ENCODE results near the gene RAB6A. TPM values are rescaled to one million over a fixed set of nuclear protein-coding genes. Genes with fewer than 3 reads are reported as not detected.
A peak's percentile ranks its signal among the peaks of the same experiment; 100 is the strongest.

Gene RAB6A
- 50.6 and 58.6 TPM in 2 replicates for total RNA-seq (2013; cell fraction: nucleolus; rRNA removed)
- total RNA-seq (2014; rRNA removed) (23.9 and 27.7 TPM in 2 replicates), total RNA-seq (2014; rRNA removed; fragmentation: Illumina TruSeq; extraction: Trizol) (27.7 and 27.9 TPM in 2 replicates), total RNA-seq (2021) (41.7 and 47.4 TPM in 2 replicates), polyA plus RNA-seq (2011; rRNA removed) (107 and 148 TPM in 2 replicates), polyA plus RNA-seq (2014; fragmentation: Illumina TruSeq; extraction: Trizol) (40.3 and 53.0 TPM in 2 replicates), polyA plus RNA-seq (2014; fragmentation: Nextera tagmentation; extraction: Ambion mirVana) (10 to 100 TPM in 1 of 2 experiments, 1 to 10 TPM in 1; 9.8 to 10.9 TPM), polyA plus RNA-seq (2014; rRNA removed) (25.9 and 29.8 TPM in 2 replicates), polyA plus RNA-seq (2016; fragmentation: Nextera tagmentation; extraction: Ambion mirVana) (10 to 100 TPM; 48.4 to 50.0 TPM), polyA minus RNA-seq (2011; rRNA and poly(A)+ RNA removed) (64.9 and 149 TPM in 2 replicates), Bru-seq, nascent RNA (percentile 82 among the genes with signal in this experiment), BruChase-seq, experiment 1, labeled RNA remaining after a 6-hour chase (percentile 89 among the genes with signal in this experiment), BruChase-seq, experiment 2, labeled RNA remaining after a 2-hour chase (percentile 88 among the genes with signal in this experiment)
- 22.3 TPM for polyA plus RNA-seq (2011; ENCODE audit: low read depth)
- 28.7 and 29.5 TPM in 2 replicates for polyA plus RNA-seq (2011; cell fraction: cytosol; rRNA removed)
- 25.9 and 31.9 TPM in 2 replicates for polyA plus RNA-seq (2011; cell fraction: nucleus; rRNA removed)
- 30.5 and 36.3 TPM in 2 replicates for polyA plus RNA-seq (2012)
- polyA minus RNA-seq (2011; cell fraction: cytosol; rRNA and poly(A)+ RNA removed), result 27.6 and 44.8 TPM in 2 replicates
- 11.8 and 16.6 TPM in 2 replicates for polyA minus RNA-seq (2011; cell fraction: nucleus; rRNA and poly(A)+ RNA removed)
- long read RNA-seq, experiment 1, transcript RAB6A-201 (8 exons, 3,389 nt), result minor isoform, 12 of 29 reads
- long read RNA-seq, experiment 1, transcript RAB6A-202 (8 exons, 3,085 nt), result major isoform, 14 of 29 reads
- long read RNA-seq, experiment 1, partial matches to known transcripts, result 1 of 29 reads
- long read RNA-seq, experiment 1, other reads (novel, unspliced or antisense), result 2 of 29 reads
- long read RNA-seq, experiment 2, partial matches to known transcripts, result 5 of 51 reads
- long read RNA-seq, experiment 2, other reads (novel, unspliced or antisense), result 40 of 51 reads

DNA sequence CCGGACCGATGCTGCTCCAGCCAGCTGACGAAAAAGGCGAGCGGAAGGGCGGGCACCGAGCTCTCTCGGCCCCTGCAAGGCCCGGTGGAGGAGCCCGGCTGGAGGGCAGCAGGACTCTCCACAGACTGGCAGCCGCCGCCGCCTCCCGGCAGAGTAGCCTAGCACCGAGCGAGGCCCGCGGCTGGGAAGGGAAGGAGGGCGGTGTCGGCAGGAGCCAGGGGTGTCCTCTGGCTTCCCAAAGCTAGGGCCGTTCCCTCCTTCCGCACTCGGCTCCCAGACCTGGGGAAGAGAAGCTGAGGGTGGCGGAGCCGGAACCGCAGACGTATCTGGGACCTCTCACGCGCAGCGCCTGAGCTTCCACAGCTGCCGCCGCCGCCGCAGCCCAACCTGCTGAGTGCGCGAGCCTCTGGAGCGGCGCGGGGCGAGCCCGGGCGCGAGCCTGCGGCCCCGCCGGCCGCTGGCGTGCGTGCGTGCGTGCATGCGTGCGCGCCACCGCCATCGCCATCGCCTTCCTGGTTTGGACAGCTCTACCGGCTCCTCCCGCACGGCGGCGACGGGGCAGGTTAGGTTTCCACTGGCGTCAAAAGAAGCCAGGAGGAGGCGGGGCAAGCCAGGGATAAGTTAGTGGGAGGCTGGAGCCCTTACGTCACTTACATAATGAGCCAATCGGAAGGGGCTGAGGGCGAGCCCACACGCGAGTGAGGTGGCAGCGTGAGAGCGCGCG lies at the start of gene RAB6A:
TSS of gene RAB6A (minus strand) at position 396 of the 724 bp plus-strand sequence. CDS start 439 bp downstream, outside the sequence.
- ChIA-PET RAD21 (ENCODE audit: unreplicated experiment) (interaction anchor here (1.5 to 3.3 kb wide), 2 partner anchors 18 to 27 kb away, joined by 5 to 37 read pairs; partner anchors contain the start of gene MRPL48), POLR2A (interaction anchor here (0.9 to 8.1 kb wide), 7 partner anchors 10 to 374 kb away, joined by 3 to 106 read pairs (median 4); partner anchors contain the start of genes MRPL48 and UCP2), CTCF (interaction anchor here (0.6 to 4.2 kb wide), 6 partner anchors 16 to 100 kb away, joined by 3 to 41 read pairs (median 3); partner anchors contain the start of gene MRPL48), SMC1A (ENCODE audit: uncharacterized antibody, unreplicated experiment) (interaction anchor here (0.9 to 5.5 kb wide), 6 partner anchors 15 to 135 kb away, joined by 3 to 53 read pairs (median 4); partner anchors contain the start of gene MRPL48)
- in situ Hi-C loops (cut with MboI), result no loop called here
- DNase-seq (ENCODE audit: low read depth, low spot score) (peak; percentile 98), FAIRE-seq (peak; percentile 92), ATAC-seq (peak; percentile 94)
- no peaks in the 10 kb centered on the region; the same call in 1 of the 2 replicates for H3K4me1 ChIP-seq (ENCODE audit: control insufficient read depth, insufficient read depth, low read length)
- WGBS (ENCODE audit: insufficient coverage, insufficient replicate concordance, low lambda C conversion rate, missing lambda C conversion rate), result 1% methylated on average over 70 of the region's 74 CpGs
- H3K27me3 ChIP-seq (replicated peaks in 1 of 2; ENCODE audit: control insufficient read depth in 2 of 2, insufficient read depth in 2 of 2, low read length in 1 of 2), result no peaks in the 10 kb centered on the region
- H2AFZ ChIP-seq (ENCODE audit: control insufficient read depth, low read depth, low read length), result peak within 1 kb of the TSS; percentile 95
- H3K9ac ChIP-seq (ENCODE audit: control insufficient read depth, insufficient read depth, low read length), result peak within 1 kb of the TSS; percentile 84
- H3K9me3 ChIP-seq (replicated peaks; ENCODE audit: control insufficient read depth, insufficient read depth, low read length), result no peaks in the 10 kb centered on the region
- peak within 1 kb of the TSS; percentile 98 for H3K4me3 ChIP-seq
- no TSS peak for BruUV-seq (replicated peaks)
- peak within 1 kb of the TSS; percentile 78 for H3K27ac ChIP-seq (ENCODE audit: control insufficient read depth, insufficient read depth)
- H3K36me3 ChIP-seq (ENCODE audit: control insufficient read depth in 2 of 2, insufficient read depth in 2 of 2, low read length in 1 of 2), result peaks cover 0 to 2% of the 10 kb centered on the region in 2 experiments; a peak in 1 of 4 replicates
- H3K79me2 ChIP-seq (ENCODE audit: control insufficient read depth, insufficient read depth, low read length), result peaks cover 43% of the 10 kb centered on the region
- H3K4me2 ChIP-seq (ENCODE audit: control insufficient read depth, insufficient read depth), result peak within 1 kb of the TSS; percentile 79
- intact Hi-C loops (cut with micrococcal nuclease; ENCODE audit: unreplicated experiment), result loop anchor here (1.0 kb wide), 1 partner anchor 18 kb away; no protein-coding TSS in a partner anchor
- H4K20me1 ChIP-seq (ENCODE audit: control insufficient read depth, insufficient read depth), result no peaks in the 10 kb centered on the region
- no peak for TF ChIP-seq ZZZ3 (IDR thresholded peaks at IDR 0.05; ENCODE audit: control insufficient read depth, insufficient read length, low read depth)
- no peak for TF ChIP-seq RAD21 (IDR thresholded peaks at IDR 0.05; ENCODE audit: insufficient read depth, low read depth, low read length)
- no peak for TF ChIP-seq ZNF24 (IDR thresholded peaks at IDR 0.05)
- no peak for TF ChIP-seq GABPA (IDR thresholded peaks at IDR 0.05; ENCODE audit: low read depth)
- no peak for TF ChIP-seq KAT2A (conservative IDR thresholded peaks at IDR 0.05; ENCODE audit: control insufficient read depth, low read depth, low read length)
- TF ChIP-seq SMARCA5 (IDR thresholded peaks at IDR 0.05), result peak; percentile 81; the same call in 1 of the 2 replicates
- peak in 1 of 2 experiments; percentile 88; a peak in 1 of 3 replicates for TF ChIP-seq EGR1 (IDR thresholded peaks at IDR 0.05; ENCODE audit: borderline replicate concordance in 1 of 2, low read depth in 2 of 2, low read length in 2 of 2)
- TF ChIP-seq, protein P1, sequence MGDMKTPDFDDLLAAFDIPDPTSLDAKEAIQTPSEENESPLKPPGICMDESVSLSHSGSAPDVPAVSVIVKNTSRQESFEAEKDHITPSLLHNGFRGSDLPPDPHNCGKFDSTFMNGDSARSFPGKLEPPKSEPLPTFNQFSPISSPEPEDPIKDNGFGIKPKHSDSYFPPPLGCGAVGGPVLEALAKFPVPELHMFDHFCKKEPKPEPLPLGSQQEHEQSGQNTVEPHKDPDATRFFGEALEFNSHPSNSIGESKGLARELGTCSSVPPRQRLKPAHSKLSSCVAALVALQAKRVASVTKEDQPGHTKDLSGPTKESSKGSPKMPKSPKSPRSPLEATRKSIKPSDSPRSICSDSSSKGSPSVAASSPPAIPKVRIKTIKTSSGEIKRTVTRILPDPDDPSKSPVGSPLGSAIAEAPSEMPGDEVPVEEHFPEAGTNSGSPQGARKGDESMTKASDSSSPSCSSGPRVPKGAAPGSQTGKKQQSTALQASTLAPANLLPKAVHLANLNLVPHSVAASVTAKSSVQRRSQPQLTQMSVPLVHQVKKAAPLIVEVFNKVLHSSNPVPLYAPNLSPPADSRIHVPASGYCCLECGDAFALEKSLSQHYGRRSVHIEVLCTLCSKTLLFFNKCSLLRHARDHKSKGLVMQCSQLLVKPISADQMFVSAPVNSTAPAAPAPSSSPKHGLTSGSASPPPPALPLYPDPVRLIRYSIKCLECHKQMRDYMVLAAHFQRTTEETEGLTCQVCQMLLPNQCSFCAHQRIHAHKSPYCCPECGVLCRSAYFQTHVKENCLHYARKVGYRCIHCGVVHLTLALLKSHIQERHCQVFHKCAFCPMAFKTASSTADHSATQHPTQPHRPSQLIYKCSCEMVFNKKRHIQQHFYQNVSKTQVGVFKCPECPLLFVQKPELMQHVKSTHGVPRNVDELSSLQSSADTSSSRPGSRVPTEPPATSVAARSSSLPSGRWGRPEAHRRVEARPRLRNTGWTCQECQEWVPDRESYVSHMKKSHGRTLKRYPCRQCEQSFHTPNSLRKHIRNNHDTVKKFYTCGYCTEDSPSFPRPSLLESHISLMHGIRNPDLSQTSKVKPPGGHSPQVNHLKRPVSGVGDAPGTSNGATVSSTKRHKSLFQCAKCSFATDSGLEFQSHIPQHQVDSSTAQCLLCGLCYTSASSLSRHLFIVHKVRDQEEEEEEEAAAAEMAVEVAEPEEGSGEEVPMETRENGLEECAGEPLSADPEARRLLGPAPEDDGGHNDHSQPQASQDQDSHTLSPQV (IDR thresholded peaks at IDR 0.05), result no peak
- TF ChIP-seq MEF2A (IDR thresholded peaks at IDR 0.05; ENCODE audit: insufficient read depth, low read depth, low read length), result 0 out of 2 replicates have a peak, but pooled peaks have one; percentile 10
- TF ChIP-seq PAX5 (IDR thresholded peaks at IDR 0.05; ENCODE audit: borderline replicate concordance, low read depth, low read length), result no peak
- TF ChIP-seq STAT1 (conservative IDR thresholded peaks at IDR 0.05), result 0 out of 2 replicates have a peak, but pooled peaks have one; percentile 65
- TF ChIP-seq STAT3 (IDR thresholded peaks at IDR 0.05; ENCODE audit: low read depth, low read length), result no peak
- TF ChIP-seq MYC (IDR thresholded peaks at IDR 0.05; ENCODE audit: insufficient read depth, insufficient read length, insufficient replicate concordance, low read length, severe bottlenecking), result no peak

Measured in GM12878 (cell line).